Stimulated activated CD8-positive, alpha-beta memory T cell treated with anti-CD3 and anti-CD28 coated beads, Interleukin-15, amount 100 ng/mL, for 24 hours (primary cell): Measurements from ENCODE around the gene PSMA7.
A peak's percentile ranks its signal among the peaks of the same experiment; 100 is the strongest.

Source experiments
- DNase-seq: peaks from one replicate; pipeline ENCODE4 v3.0.0-alpha.2; 2020; ENCODE audit warnings: low read depth

Gene PSMA7

GRCh38 chr20:62136283-62137091 is 6.7 kb downstream of the PSMA7 start:
- DNase-seq = no peak

GRCh38 chr20:62135573-62136266 is 7.5 kb downstream of the PSMA7 start:
- no peak for DNase-seq

- DNase-seq = no peak
Observed at GRCh38 chr20:62134735-62135231, 8.4 kb downstream of the PSMA7 start.

- no peak for DNase-seq
Observed at GRCh38 chr20:62133864-62134263, 9.3 kb downstream of the PSMA7 start.

- DNase-seq = no peak
Observed at GRCh38 chr20:62133051-62133845, 9.9 kb downstream of the PSMA7 start.

- DNase-seq = no peak
Observed at GRCh38 chr20:62132421-62132820, 10.8 kb downstream of the PSMA7 start.

GRCh38 chr20:62131560-62132320 is 11.5 kb downstream of the PSMA7 start:
- no peak for DNase-seq

GRCh38 chr20:62129731-62130531 is 13.3 kb downstream of the PSMA7 start:
- DNase-seq = no peak

- no peak for DNase-seq
Observed at GRCh38 chr20:62128502-62128901, 14.7 kb downstream of the PSMA7 start.

- no peak for DNase-seq
Observed at GRCh38 chr20:62127799-62128198, 15.4 kb downstream of the PSMA7 start.

GRCh38 chr20:62126141-62126540 is 17.1 kb downstream of the PSMA7 start:
- no peak for DNase-seq

- DNase-seq = no peak
Observed at GRCh38 chr20:62123450-62124118, 19.6 kb downstream of the PSMA7 start.

GRCh38 chr20:62122654-62123449 is 20.3 kb downstream of the PSMA7 start:
- no peak for DNase-seq

GRCh38 chr20:62121776-62122653 is 21.2 kb downstream of the PSMA7 start, which contains the start of gene LSM14B:
LSM14B (plus strand) TSS chr20:62122475; CDS start chr20:62122667, 192 bp downstream.
- peak; percentile 99 for DNase-seq

GRCh38 chr20:62120990-62121775 is 22.0 kb downstream of the PSMA7 start:
- DNase-seq = no peak

- DNase-seq = no peak
Observed at GRCh38 chr20:62120365-62120762, 22.8 kb downstream of the PSMA7 start.

- DNase-seq = no peak
Observed at GRCh38 chr20:62119591-62120364, 23.4 kb downstream of the PSMA7 start.
